ENCODE results near the gene FAM20C.
"Not testable (repeated sequence)": the region's sequence is repeated elsewhere in the genome, so short reads cannot be mapped to it uniquely, and the experiment has no call there.

FAM20C gene

DNA sequence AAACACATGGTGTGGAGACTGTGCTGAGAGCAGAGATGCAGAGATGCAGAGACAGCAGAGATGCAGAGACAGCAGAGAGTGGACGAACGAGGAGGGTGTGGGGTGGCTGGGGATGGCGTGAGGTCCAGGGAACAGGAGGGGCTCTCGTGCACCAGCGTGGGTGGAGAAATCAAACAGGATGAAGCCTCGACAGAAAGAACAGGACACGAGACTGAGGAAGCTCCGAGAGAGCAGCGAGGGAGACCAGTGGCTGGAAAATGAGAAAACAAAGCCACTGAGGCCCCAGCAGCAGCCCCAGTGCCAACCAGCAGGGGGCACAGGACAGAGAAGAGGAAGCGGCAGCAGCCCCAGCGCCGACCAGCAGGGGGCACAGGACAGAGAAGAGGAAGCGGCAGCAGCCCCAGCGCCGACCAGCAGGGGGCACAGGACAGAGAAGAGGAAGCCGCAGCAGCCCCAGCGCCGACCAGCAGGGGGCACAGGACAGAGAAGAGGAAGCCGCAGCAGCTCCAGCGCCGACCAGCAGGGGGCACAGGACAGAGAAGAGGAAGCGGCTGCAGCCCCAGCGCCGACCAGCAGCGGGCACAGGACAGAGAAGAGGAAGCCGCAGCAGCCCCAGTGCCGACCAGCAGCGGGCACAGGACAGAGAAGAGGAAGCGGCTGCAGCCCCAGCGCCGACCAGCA is 70.4 kb downstream of the FAM20C start:
- DNase-seq (ENCODE audit: low read depth); H3K4me3 ChIP-seq (ENCODE audit: low read depth, low read length); in situ Hi-C loops (cut with HindIII; ENCODE audit: low sequenced_read_pairs): not testable (repeated sequence)
- TF ChIP-seq, protein P1, sequence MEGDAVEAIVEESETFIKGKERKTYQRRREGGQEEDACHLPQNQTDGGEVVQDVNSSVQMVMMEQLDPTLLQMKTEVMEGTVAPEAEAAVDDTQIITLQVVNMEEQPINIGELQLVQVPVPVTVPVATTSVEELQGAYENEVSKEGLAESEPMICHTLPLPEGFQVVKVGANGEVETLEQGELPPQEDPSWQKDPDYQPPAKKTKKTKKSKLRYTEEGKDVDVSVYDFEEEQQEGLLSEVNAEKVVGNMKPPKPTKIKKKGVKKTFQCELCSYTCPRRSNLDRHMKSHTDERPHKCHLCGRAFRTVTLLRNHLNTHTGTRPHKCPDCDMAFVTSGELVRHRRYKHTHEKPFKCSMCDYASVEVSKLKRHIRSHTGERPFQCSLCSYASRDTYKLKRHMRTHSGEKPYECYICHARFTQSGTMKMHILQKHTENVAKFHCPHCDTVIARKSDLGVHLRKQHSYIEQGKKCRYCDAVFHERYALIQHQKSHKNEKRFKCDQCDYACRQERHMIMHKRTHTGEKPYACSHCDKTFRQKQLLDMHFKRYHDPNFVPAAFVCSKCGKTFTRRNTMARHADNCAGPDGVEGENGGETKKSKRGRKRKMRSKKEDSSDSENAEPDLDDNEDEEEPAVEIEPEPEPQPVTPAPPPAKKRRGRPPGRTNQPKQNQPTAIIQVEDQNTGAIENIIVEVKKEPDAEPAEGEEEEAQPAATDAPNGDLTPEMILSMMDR (IDR thresholded peaks at IDR 0.05; ENCODE audit: low read depth, low read length, missing control alignments): peak; percentile 40

DNA sequence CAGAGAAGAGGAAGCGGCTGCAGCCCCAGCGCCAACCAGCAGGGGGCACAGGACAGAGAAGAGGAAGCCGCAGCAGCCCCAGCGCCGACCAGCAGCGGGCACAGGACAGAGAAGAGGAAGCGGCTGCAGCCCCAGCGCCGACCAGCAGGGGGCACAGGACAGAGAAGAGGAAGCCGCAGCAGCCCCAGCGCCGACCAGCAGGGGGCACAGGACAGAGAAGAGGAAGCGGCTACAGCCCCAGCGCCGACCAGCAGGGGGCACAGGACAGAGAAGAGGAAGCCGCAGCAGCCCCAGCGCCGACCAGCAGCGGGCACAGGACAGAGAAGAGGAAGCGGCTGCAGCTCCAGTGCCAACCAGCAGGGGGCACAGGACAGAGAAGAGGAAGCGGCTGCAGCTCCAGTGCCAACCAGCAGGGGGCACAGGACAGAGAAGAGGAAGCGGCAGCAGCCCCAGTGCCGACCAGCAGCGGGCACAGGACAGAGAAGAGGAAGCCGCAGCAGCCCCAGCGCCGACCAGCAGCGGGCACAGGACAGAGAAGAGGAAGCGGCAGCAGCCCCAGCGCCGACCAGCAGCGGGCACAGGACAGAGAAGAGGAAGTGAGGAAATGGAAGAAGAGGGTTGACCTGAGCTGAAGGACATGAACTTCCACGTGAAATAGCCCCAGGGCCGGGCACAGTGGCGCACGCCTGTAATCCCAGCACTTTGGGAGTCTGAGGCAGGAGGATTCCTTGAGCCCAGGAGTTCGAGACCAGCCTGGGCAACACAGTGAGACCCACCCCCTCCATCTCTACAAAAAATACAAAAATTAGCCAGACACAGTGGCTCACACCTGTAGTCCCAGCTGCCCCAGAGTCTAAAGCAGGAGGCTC is 71.3 kb downstream of the FAM20C start:
- H3K4me3 ChIP-seq (ENCODE audit: low read depth, low read length); DNase-seq (ENCODE audit: low read depth); in situ Hi-C loops (cut with HindIII; ENCODE audit: low sequenced_read_pairs): not testable (repeated sequence)
- TF ChIP-seq, protein P1 (IDR thresholded peaks at IDR 0.05; ENCODE audit: low read depth, low read length, missing control alignments): peak; percentile 40

DNA sequence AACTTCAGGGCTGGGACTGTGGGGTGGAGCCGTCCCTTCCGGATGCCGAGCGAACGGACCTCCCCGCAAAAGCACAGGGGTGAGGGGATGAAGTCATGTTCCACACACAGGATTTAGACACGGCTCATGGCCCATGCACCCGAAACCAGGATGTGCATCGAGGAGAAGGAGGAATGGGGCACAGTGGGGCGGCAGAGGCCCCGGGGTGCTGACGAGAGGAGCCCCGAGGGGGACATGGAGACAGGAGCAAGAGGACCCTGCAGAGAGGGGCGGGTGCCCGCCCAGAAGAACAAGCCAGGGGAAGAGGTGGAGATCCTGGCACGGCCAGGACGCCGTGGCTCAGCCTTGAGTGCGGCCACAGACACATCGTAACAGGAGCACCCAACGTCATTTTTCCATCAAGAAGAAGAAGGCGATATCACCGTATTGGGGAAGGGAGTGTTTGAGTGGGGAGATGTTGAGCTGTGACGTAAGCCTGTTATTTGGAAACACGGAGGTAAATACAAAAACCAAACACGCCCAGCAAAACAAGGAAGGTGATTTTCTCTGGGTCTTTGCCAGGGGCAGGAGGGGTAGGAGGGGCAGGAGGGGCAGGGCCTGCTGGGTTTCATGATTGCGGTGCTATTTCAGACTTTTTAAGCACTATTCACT is 72.3 kb downstream of the FAM20C start:
- in situ Hi-C loops (cut with HindIII; ENCODE audit: low sequenced_read_pairs): no loop called here
- TF ChIP-seq, protein P1 (IDR thresholded peaks at IDR 0.05; ENCODE audit: low read depth, low read length, missing control alignments): no peak
- no peak for DNase-seq (ENCODE audit: low read depth)
- H3K4me3 ChIP-seq (ENCODE audit: low read depth, low read length): no peak overlapping the region

DNA sequence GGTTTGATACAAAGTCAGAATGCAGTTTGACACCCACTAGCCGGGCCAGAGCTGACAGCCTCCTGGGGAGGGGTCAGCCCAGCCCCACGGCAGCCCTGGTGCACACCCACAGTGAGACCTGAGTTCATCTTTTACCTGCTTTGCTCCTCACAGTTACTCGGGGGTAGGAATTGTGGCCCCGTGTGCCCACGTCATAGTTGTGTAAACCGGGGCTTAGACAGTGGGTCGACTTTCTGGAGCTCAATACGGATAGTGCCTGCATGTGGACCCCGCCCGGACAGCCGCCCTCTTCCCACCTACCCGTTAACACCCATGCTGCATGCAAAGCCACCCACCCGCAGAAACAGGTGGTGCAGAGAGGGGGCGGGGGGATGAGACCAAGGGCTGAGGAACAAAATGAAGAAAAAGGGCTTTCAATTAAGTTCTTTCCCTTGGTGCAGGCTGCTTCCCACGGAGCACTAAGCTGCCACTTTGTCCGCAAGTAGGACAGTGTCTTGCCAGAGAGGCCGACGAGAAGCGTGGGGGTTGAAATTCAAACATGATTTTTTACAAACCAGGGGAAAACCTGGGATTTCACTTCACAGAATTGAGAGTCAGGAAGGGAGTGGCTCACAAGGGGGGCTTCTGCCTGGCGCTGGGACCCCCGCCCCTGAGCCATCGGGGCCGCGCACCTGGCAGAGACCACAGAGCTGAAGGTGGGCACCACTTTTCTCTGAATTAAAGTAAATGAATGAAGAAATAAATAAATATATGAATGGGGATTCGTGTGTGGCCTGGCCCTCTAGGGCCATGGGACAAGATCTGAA is 73.0 kb downstream of the FAM20C start:
- no peak overlapping the region for H3K4me3 ChIP-seq (ENCODE audit: low read depth, low read length)
- no peak for DNase-seq (ENCODE audit: low read depth)
- in situ Hi-C loops (cut with HindIII; ENCODE audit: low sequenced_read_pairs): no loop called here
- TF ChIP-seq, protein P1 (IDR thresholded peaks at IDR 0.05; ENCODE audit: low read depth, low read length, missing control alignments): no peak

DNA sequence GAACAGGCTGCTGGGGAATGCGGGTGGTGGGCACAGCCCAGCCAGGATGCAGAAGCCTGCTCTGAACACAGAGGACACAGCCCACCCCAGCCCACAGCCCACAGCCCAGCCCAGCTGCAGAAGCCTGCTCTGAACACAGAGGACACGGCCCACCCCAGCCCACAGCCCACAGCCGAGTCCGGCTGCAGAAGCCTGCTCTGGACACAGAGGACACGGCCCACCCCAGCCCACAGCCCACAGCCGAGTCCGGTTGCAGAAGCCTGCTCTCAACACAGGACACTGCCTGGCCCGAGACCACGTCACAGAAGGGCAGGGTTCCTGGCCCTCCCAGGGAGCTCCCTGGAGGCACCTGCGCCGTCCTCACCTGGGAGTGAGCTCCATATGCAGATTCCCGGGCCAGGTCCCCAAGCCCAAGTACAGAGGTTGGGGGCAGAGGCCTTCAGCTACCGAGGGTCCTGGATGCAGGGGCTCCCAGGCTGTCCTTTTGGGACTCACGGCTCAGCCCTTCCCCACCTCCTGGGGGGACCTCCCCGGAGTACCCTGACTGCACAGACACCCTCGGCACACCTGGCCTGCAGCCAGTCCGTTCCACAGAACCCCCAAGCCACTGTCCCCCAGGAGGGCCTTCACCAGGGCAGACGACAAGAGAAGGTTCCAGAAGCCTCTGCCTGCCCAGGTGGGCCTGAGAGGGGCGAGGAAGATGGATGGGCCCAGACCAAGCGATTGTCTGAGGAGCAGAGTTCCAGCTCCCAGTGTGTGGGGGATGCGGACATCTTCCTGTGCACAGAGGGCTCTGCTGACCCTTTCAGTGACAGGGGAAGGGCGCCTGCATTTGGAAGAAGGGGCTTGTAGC is 73.9 kb downstream of the FAM20C start:
- TF ChIP-seq, protein P1 (IDR thresholded peaks at IDR 0.05; ENCODE audit: low read depth, low read length, missing control alignments): no peak
- in situ Hi-C loops (cut with HindIII; ENCODE audit: low sequenced_read_pairs): no loop called here
- H3K4me3 ChIP-seq (ENCODE audit: low read depth, low read length): no peak overlapping the region
- no peak for DNase-seq (ENCODE audit: low read depth)
